ENCODE results near the gene NCEH1.

- TF ChIP-seq CTCF (IDR thresholded peaks at IDR 0.05) (no peak), POLR2A (IDR thresholded peaks at IDR 0.05) (no peak)
These were observed 8.6 kb downstream of the NCEH1 start for GRCh38 chr3:172702256-172702655.
